ENCODE measurements around the gene SLC25A34.

The SLC25A34 gene

DNA sequence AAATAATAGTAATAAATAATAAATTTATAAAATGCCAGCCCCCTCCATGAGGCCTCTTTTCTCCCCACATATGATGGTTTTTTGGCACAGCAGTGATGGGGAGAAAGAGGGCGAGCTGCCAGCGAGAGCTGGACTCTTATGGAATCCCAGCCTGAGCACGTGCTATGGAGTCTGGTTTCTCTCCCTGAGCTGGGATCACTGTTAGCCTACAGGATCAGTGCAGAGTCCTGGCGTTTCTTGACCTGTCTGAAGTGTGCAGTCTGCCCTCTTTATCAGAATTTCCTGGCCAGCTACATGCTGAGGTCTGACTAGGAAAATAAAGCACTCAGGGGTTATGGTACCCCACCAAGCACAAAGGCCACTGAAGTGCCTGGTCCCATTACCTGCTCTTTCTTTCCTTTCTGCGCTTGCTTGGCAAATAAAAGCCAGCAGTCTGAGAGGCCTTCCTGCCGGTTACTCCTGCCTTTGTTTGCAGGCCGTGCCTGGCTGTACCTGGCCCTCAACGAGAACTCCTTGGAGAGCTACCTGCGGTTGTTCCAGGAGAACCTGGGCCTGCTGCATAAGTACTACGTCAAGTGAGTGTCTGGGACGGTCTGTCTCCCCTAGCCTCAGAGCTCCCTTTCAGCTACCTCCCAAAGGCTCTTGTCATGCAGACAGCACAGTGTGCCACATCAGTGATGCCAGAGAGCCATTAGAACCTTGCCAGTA is 18.5 kb upstream of the SLC25A34 start:
- DNase-seq (ENCODE audit: low read depth), result no peak
- no peak overlapping the region for H3K4me3 ChIP-seq (ENCODE audit: low read depth, low read length)
- TF ChIP-seq MAX (IDR thresholded peaks at IDR 0.05; ENCODE audit: low read depth, low read length) (no peak), MYC (IDR thresholded peaks at IDR 0.05; ENCODE audit: low read depth, low read length) (no peak), CTCF (IDR thresholded peaks at IDR 0.05; ENCODE audit: low read depth, low read length) (no peak)

DNA sequence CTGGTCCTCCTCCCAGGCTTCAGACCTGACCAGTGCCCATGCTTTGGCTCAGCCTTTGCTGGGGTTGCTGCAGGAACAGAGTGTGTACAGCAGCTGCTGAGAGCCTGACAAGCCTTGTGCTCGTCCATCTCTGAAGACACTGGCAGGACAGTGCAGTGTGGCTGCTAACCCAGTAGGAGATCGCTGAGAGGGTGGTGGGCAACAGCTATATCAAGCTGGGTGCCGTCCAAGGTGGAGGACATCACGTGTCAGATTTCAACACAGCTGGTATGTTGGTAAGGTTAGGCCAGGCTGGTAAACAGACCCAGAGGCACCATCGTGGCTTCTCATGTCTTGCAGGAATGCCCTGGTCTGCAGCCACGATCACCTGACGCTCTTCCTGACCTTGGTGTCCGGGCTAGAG is 17.9 kb upstream of the SLC25A34 start:
- TF ChIP-seq MAX (IDR thresholded peaks at IDR 0.05; ENCODE audit: low read depth, low read length) (no peak), MYC (IDR thresholded peaks at IDR 0.05; ENCODE audit: low read depth, low read length) (no peak), POLR2A (IDR thresholded peaks at IDR 0.05; ENCODE audit: extremely low read depth, insufficient read length) (no peak), CTCF (IDR thresholded peaks at IDR 0.05; ENCODE audit: low read depth, low read length) (no peak)
- no peak overlapping the region for H3K4me3 ChIP-seq (ENCODE audit: low read depth, low read length)
- DNase-seq (ENCODE audit: low read depth), result no peak

DNA sequence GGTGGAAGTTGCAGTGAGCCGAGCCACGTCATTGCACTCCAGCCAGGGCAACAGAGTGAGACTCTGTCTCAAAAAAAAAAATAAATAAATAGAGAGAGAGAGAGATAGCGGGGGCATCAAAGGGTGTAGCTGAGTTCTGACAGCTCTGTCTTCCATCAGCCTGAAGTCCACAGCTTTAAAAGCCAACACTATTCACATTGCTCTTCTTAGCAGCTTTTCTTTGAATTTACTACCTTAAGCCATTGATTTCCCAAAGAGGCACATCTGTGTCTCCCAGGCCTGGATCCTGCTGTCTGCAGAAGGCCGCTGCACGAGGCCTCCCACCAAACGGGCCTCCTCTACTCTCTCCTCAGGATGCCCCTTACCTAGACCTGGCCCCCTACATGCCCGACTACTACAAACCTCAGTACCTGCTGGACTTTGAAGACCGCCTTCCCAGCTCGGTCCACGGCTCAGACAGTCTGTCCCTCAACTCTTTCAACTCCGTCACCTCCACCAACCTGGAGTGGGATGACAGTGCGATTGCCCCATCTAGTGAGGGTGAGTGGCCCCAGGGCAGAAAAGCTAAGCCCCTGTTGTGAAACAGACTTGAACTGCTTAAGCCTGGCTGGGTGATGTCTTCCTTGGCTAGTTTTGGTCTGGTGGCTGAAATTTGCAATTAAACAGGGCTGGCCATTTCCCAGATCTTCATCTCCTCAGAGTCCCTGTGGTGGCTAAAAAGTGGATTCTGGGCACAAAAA is 16.5 kb upstream of the SLC25A34 start:
- peak; percentile 42 for DNase-seq (ENCODE audit: low read depth)
- H3K4me3 ChIP-seq (ENCODE audit: low read depth, low read length), result no peak overlapping the region
- TF ChIP-seq CTCF (IDR thresholded peaks at IDR 0.05; ENCODE audit: low read depth, low read length), result no peak
- TF ChIP-seq MAX (IDR thresholded peaks at IDR 0.05; ENCODE audit: low read depth, low read length), result no peak
- TF ChIP-seq POLR2A (IDR thresholded peaks at IDR 0.05; ENCODE audit: extremely low read depth, insufficient read length), result no peak
- no peak for TF ChIP-seq MYC (IDR thresholded peaks at IDR 0.05; ENCODE audit: low read depth, low read length)

DNA sequence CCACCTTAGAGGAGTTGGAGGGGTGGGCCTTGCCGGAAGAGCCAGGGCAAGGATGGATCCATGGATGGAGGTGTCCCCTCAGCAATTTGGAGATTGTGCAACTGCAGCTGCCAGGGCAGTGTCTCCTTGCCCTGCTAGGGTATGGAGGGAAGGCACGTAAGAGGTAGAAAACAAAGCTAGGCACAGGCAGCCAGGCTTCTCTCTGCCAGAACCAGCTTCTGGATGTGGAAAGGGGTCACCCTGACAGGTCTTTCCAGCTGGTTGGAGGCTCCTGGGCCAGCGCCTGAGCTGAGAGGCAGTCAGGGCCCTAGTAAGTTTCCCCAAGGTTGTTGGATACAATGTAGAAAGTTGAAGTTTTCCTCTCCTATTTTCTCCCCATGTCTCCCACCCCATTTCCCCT is 15.2 kb upstream of the SLC25A34 start:
- DNase-seq (ENCODE audit: low read depth), result no peak
- no peak overlapping the region for H3K4me3 ChIP-seq (ENCODE audit: low read depth, low read length)

DNA sequence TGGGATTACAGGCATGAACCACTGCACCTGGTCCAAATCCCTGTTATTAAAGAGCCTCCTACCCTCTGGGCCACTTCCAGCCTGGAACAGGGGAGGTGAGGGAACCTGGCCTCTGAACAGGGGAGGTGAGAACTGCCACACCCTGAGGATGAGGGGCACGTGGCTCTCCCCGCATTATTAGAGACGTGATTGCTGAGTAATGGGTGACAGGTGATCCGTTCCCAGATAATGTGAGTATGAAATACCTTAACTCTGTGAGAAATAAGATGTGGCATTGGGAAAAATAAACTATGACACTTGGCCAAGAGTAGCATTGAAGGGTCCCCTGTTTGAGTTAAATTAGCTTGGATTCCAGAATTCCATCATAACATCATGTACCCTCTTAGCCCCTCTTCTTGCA is 13.6 kb upstream of the SLC25A34 start:
- no peak for DNase-seq (ENCODE audit: low read depth)
- no peak for TF ChIP-seq POLR2A (IDR thresholded peaks at IDR 0.05; ENCODE audit: extremely low read depth, insufficient read length)
- no peak for TF ChIP-seq MYC (IDR thresholded peaks at IDR 0.05; ENCODE audit: low read depth, low read length)
- no peak for TF ChIP-seq MAX (IDR thresholded peaks at IDR 0.05; ENCODE audit: low read depth, low read length)
- TF ChIP-seq CTCF (IDR thresholded peaks at IDR 0.05; ENCODE audit: low read depth, low read length), result no peak
- H3K4me3 ChIP-seq (ENCODE audit: low read depth, low read length), result no peak overlapping the region

More for the DNA sequence above, 15.2 kb upstream of the SLC25A34 start:
- TF ChIP-seq CTCF (IDR thresholded peaks at IDR 0.05; ENCODE audit: low read depth, low read length) (no peak), MYC (IDR thresholded peaks at IDR 0.05; ENCODE audit: low read depth, low read length) (no peak), POLR2A (IDR thresholded peaks at IDR 0.05; ENCODE audit: extremely low read depth, insufficient read length) (no peak), MAX (IDR thresholded peaks at IDR 0.05; ENCODE audit: low read depth, low read length) (no peak)
